ENCODE data around the gene RAB24. TPM values are rescaled to one million over a fixed set of nuclear protein-coding genes. Genes with fewer than 3 reads are reported as not detected.
"Not testable (repeated sequence)": the region's sequence is repeated elsewhere in the genome, so short reads cannot be mapped to it uniquely, and the experiment has no call there.

Gene RAB24
- total RNA-seq, 1 donor: 14.2 TPM

DNA sequence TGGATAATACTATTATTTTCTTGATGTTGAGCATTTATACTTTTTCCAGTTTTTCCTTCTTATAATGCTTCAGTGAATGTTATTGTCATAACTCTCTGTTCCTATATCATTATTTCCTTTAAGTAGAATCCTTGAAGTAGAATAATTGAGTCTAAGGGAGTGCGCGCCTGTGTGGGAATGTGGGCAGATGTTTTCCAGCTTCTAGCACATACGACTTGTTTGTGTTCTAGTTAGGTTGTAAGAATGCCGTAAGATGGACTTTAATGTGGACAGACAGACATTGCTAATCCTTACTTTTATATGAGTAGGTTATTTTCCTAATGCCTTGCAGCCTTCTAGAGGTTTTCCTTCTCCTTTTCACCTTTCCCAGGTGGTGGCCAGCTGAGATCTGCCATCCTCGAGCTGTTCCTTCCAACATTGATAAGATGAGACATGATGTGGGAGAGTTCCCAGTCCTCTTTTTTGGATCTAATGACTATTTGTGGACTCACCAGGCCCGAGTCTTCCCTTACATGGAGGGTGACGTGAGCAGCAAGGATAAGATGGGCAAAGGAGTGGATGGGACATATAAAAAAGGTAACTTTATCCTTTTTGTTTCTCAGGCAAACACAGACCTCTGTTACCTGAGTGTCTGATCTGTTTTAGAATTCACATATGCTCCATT is 34.2 kb downstream of the RAB24 start:
- TF ChIP-seq, protein P1, sequence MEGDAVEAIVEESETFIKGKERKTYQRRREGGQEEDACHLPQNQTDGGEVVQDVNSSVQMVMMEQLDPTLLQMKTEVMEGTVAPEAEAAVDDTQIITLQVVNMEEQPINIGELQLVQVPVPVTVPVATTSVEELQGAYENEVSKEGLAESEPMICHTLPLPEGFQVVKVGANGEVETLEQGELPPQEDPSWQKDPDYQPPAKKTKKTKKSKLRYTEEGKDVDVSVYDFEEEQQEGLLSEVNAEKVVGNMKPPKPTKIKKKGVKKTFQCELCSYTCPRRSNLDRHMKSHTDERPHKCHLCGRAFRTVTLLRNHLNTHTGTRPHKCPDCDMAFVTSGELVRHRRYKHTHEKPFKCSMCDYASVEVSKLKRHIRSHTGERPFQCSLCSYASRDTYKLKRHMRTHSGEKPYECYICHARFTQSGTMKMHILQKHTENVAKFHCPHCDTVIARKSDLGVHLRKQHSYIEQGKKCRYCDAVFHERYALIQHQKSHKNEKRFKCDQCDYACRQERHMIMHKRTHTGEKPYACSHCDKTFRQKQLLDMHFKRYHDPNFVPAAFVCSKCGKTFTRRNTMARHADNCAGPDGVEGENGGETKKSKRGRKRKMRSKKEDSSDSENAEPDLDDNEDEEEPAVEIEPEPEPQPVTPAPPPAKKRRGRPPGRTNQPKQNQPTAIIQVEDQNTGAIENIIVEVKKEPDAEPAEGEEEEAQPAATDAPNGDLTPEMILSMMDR (IDR thresholded peaks at IDR 0.05; ENCODE audit: insufficient read depth, low read depth, low read length): no peak
- no peak overlapping the region for H3K4me3 ChIP-seq (ENCODE audit: low read depth, low read length)
- DNase-seq (ENCODE audit: low read depth): no peak

DNA sequence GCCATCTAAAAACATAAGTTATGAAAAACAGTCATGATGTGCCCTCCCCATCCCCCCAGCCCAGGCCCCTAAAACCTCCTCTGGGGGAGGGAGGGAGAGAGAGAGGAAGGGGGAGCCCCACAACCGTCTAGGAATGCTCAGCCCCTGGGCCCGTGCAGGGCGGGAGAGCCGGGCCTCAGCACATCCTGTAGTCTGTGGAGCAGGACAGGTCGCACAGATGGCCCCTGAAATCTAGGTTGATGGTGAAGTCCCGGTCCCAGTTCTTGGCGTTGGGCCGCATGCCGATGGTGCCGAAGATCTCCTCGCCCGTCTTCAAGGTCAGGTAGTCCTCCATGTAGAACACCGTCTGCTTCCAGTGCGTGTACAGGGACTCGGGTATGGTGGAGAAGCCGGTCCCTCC is 38.1 kb downstream of the RAB24 start:
- no peak overlapping the region for H3K4me3 ChIP-seq (ENCODE audit: low read depth, low read length)
- no peak for DNase-seq (ENCODE audit: low read depth)
- TF ChIP-seq, protein P1 (IDR thresholded peaks at IDR 0.05; ENCODE audit: insufficient read depth, low read depth, low read length): no peak

DNA sequence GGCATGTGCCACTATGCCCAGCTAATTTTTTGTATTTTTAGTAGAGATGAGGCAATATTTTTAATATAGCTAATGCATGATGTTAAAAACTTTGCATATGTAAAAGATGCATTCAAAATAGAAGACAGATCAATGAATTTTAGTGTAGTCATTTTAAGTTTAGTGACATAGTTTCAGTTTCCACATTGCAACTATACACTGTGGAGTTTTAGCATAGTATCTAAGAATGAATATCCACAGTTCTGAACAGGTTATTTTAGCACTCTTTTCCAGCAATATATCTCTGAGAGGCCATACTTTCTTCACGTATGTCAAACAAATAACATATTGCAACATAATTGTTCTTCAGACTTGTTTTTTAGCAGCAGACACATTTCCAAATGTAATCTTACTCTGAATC is 39.3 kb downstream of the RAB24 start:
- H3K4me3 ChIP-seq (ENCODE audit: low read depth, low read length): no peak overlapping the region
- TF ChIP-seq, protein P1 (IDR thresholded peaks at IDR 0.05; ENCODE audit: insufficient read depth, low read depth, low read length): no peak
- peak; percentile 25 for DNase-seq (ENCODE audit: low read depth)

DNA sequence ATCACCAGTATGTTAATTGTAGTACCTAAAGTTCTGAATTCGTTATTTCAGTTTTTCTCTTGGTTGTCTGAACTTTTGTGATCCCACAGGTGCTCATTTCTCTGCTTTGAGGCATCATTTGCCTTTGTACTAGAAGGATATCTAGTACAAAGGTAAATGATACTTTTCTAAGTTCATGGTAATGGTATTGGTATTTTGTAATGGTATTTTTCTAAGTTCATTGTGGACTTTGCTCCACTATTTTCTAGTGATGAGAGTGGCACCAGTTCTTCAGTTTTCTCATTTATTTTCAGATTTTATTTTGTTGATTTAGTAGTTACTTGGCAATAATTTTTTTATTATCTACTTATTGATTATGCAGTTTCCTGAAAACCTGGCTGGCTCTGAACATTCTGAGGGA is 42.0 kb downstream of the RAB24 start:
- TF ChIP-seq, protein P1 (IDR thresholded peaks at IDR 0.05; ENCODE audit: insufficient read depth, low read depth, low read length): no peak
- no peak for DNase-seq (ENCODE audit: low read depth)
- H3K4me3 ChIP-seq (ENCODE audit: low read depth, low read length): no peak overlapping the region

DNA sequence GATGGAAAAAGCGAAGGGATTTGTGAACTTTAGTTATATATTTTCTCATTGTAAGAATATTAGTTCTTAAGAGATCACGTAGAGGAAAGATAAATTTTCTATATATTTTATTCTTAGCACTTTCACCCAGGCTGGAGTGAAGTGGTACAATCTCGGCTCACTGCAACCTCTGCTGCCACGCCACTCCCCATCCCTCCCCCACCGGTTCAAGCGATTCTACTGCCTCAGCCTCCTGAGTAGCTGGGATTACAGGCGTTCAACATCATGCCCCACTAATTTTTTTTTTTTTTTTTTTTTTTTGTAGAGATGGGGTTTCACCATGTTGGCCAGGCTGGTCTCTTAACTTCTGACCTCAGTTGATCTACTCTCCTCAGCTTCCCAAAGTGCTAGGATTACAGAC is 42.6 kb downstream of the RAB24 start:
- H3K4me3 ChIP-seq (ENCODE audit: low read depth, low read length): no peak overlapping the region

DNA sequence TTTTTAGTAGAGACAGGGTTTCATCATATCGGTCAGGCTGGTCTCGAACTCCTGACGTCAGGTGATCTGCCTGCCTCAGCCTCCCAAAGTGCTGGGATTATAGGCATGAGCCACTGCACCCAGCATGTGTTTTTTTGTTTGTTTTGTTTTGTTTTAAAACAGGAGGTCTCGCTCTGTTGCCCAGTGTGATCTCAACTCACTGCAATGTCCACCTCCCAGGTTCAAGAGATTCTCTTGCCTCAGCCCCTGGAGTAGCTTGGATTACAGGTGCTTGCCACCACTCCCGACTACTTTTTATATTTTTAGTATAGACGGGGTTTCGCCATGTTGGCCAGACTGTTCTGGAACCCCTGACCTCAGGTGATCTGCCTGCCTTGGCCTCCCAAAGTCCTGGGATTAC is 44.8 kb downstream of the RAB24 start:
- H3K4me3 ChIP-seq (ENCODE audit: low read depth, low read length); DNase-seq (ENCODE audit: low read depth): not testable (repeated sequence)

More for the DNA sequence above, 42.6 kb downstream of the RAB24 start:
- DNase-seq (ENCODE audit: low read depth): no peak
- TF ChIP-seq, protein P1 (IDR thresholded peaks at IDR 0.05; ENCODE audit: insufficient read depth, low read depth, low read length): no peak

DNA sequence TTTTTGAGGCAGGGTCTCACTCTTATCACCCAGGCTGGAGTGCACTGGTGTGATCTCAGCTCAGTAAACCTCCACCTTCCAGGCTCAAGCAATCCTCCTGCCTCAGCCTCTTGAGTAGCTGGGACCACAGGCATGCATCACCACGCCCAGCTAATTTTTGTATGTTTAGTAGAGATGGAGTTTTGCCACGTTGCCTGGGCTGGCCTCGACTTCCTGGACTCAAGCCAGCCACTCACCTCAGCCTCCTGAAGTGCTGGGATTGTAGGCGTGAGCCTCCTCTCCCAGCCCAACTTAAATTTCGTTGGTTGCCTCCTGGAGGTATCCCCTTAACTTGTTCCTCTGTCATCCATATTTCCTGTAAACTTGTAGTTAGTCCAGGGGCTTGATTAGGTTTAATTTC is 47.2 kb downstream of the RAB24 start:
- H3K4me3 ChIP-seq (ENCODE audit: low read depth, low read length): no peak overlapping the region
- DNase-seq (ENCODE audit: low read depth): no peak
- TF ChIP-seq, protein P1 (IDR thresholded peaks at IDR 0.05; ENCODE audit: insufficient read depth, low read depth, low read length): no peak
